MCF 10A (cell line): ENCODE data around the gene TKFC. TPM values are rescaled to one million over a fixed set of nuclear protein-coding genes. Genes with fewer than 3 reads are reported as not detected.

Source experiments
- BruUV-seq: library from RNA; stranded (reverse); fragments of 400-500 nt; replicated peaks from 2 replicates; lab custom pipeline; 2021; lab: Mats Ljungman, UMichigan
- CTCF ChIA-PET: fragments of 300-600 bp; sonication (Branson Sonifier 250); formaldehyde crosslinking; extraction: SDS; loops from one replicate; lab custom pipeline; 2021; ENCODE audit warnings: antibody characterized with exemption, inconsistent platforms; lab: Yijun Ruan, JAX
- POLR2A ChIA-PET: fragments of 300-600, 350-650 bp; sonication (Branson Sonifier 250); formaldehyde crosslinking; extraction: SDS; loops from one replicate; lab custom pipeline; 2020; ENCODE audit warnings: antibody characterized with exemption, inconsistent platforms; lab: Yijun Ruan, JAX
- DNase-seq: peaks from one replicate; pipeline ENCODE4 v3.0.0-alpha.2; 2018; ENCODE audit not compliant: unreplicated experiment
- H3K27ac Mint-ChIP-seq: one replicate; pipeline ENCODE4 v1.8.0; 2022; ENCODE audit warnings: mild to moderate bottlenecking, low read depth, mixed read lengths; ENCODE audit not compliant: unreplicated experiment
- H3K27me3 Mint-ChIP-seq: one replicate; pipeline ENCODE4 v1.8.0; 2022; ENCODE audit warnings: mixed read lengths; ENCODE audit not compliant: insufficient read depth, unreplicated experiment
- H3K36me3 Mint-ChIP-seq: one replicate; pipeline ENCODE4 v1.8.0; 2022; ENCODE audit warnings: mild to moderate bottlenecking, moderate library complexity, mixed read lengths; ENCODE audit not compliant: insufficient read depth, unreplicated experiment
- H3K4me1 Mint-ChIP-seq: one replicate; pipeline ENCODE4 v1.8.0; 2022; ENCODE audit warnings: mixed read lengths; ENCODE audit not compliant: insufficient read depth, unreplicated experiment
- H3K4me3 Mint-ChIP-seq: one replicate; pipeline ENCODE4 v1.8.0; 2022; ENCODE audit warnings: mild to moderate bottlenecking, moderate library complexity, mixed read lengths; ENCODE audit not compliant: unreplicated experiment
- H3K9me3 Mint-ChIP-seq: one replicate; pipeline ENCODE4 v1.8.0; 2022; ENCODE audit warnings: mixed read lengths; ENCODE audit not compliant: unreplicated experiment
- intact Hi-C: fragments of 100-400 bp; cut with micrococcal nuclease; formaldehyde crosslinking; loops from 2 replicates; pipeline ENCODE4 v1.14.1; 2022
- total RNA-seq: library from RNA; stranded (reverse); gene quantifications from 2 replicates; pipeline ENCODE4 v1.2.3, GENCODE V29; 2022
- TF ChIP-seq, protein P1 (sequence below): fragments of 200-600 bp; IDR thresholded peaks from one replicate; pipeline ENCODE4 v1.8.0; 2022; ENCODE audit warnings: antibody characterized with exemption, mild to moderate bottlenecking; ENCODE audit not compliant: unreplicated experiment

Gene TKFC
- total RNA-seq, 1 experiment from 2014 or later, result 93.7 TPM

DNA sequence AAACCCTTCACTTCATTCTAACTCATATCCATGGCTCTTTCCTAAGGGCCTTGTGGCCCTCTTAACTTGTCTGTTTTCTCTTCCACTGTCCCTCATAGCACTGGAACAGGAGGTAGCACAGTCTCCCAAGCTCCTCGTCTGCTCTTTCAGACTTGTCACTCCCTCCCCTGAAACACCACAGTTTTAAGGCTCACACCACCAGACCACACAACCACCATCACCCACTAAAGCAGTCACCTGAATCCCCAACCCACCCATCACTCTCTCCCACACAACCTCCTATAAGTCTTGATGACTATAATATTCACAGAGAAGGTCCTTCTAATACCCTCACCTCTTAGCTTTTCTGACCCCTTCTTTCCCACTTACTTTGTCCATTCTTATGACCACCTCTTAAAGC, 26.8 kb upstream of the TKFC start:
- Mint-ChIP-seq H3K4me3 (no peak overlapping the region), H3K27me3 (no peaks in the 10 kb centered on the region), H3K36me3 (no peaks in the 10 kb centered on the region), H3K27ac (no peak overlapping the region), H3K9me3 (no peaks in the 10 kb centered on the region), H3K4me1 (no peaks in the 10 kb centered on the region)
- intact Hi-C loops, result no loop called here
- no TSS peak for BruUV-seq
- CTCF ChIA-PET, result no interaction called here
- DNase-seq, result no peak
- TF ChIP-seq, protein P1, sequence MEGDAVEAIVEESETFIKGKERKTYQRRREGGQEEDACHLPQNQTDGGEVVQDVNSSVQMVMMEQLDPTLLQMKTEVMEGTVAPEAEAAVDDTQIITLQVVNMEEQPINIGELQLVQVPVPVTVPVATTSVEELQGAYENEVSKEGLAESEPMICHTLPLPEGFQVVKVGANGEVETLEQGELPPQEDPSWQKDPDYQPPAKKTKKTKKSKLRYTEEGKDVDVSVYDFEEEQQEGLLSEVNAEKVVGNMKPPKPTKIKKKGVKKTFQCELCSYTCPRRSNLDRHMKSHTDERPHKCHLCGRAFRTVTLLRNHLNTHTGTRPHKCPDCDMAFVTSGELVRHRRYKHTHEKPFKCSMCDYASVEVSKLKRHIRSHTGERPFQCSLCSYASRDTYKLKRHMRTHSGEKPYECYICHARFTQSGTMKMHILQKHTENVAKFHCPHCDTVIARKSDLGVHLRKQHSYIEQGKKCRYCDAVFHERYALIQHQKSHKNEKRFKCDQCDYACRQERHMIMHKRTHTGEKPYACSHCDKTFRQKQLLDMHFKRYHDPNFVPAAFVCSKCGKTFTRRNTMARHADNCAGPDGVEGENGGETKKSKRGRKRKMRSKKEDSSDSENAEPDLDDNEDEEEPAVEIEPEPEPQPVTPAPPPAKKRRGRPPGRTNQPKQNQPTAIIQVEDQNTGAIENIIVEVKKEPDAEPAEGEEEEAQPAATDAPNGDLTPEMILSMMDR, result no peak
- POLR2A ChIA-PET, result interaction anchor here (4.9 kb wide), 1 partner anchor 8 kb away, joined by 24 read pairs; no protein-coding TSS in a partner anchor

DNA sequence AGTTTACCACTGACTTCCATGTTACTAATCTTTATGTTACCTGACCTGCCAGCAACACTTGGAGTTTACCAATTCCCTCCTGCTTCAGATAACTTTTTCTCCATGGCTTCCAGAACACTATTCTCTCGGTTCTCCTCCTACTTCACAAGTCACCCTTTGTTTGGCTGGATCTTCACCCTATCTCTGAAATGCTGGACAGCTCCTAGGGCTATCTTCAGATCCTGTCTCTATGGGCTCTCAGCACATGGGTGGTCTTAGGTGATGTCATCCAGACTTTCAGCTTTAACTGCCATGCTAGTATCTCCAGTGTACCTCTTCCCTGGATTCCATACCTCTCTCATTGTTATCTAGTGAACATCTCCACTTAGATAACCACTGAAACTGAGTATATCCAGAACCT, 25.7 kb upstream of the TKFC start:
- DNase-seq, result no peak
- no TSS peak for BruUV-seq
- Mint-ChIP-seq H3K27ac (no peak overlapping the region), H3K9me3 (no peaks in the 10 kb centered on the region), H3K36me3 (no peaks in the 10 kb centered on the region), H3K4me3 (no peak overlapping the region), H3K27me3 (no peaks in the 10 kb centered on the region), H3K4me1 (no peaks in the 10 kb centered on the region)
- CTCF ChIA-PET, result interaction anchor here (0.7 to 2.4 kb wide), 3 partner anchors 8 to 127 kb away, joined by 3 to 9 read pairs (median 3); no protein-coding TSS in a partner anchor
- TF ChIP-seq, protein P1, result no peak
- intact Hi-C loops, result no loop called here
- POLR2A ChIA-PET, result interaction anchor here (0.9 to 4.9 kb wide), 2 partner anchors 10 to 24 kb away, joined by 3 to 24 read pairs; no protein-coding TSS in a partner anchor

DNA sequence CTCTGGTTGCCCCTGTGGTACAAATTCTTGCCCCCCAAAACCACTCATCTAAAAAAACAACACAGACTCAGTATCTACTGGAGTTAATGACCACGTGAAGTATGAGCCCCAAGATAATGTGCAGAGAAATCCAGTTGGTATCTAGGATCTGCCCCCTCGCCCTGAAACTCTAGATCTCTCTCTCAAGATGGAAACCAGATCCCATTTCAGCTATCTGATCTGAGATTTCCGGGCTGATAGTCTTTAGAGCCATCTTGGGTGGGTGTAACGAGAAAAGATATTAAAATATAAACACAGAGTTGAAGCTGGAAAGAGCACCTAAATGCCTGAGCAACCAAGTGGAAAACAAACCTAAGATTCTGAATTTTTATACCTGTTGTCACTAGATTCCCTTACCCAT, 23.9 kb upstream of the TKFC start:
- Mint-ChIP-seq H3K27ac (no peak overlapping the region), H3K4me3 (no peak overlapping the region), H3K9me3 (no peaks in the 10 kb centered on the region), H3K27me3 (no peaks in the 10 kb centered on the region), H3K36me3 (no peaks in the 10 kb centered on the region), H3K4me1 (no peaks in the 10 kb centered on the region)
- ChIA-PET POLR2A (interaction anchor here (0.7 to 4.9 kb wide), 3 partner anchors 8 to 22 kb away, joined by 3 to 24 read pairs (median 3); no protein-coding TSS in a partner anchor), CTCF (interaction anchor here (0.6 to 2.4 kb wide), 5 partner anchors 14 to 468 kb away, joined by 3 to 9 read pairs (median 4); no protein-coding TSS in a partner anchor)
- no TSS peak for BruUV-seq
- no peak for DNase-seq
- intact Hi-C loops, result no loop called here
- TF ChIP-seq, protein P1, result no peak

GRCh38 chr11:61309739-61310138, 23.3 kb upstream of the TKFC start:
- POLR2A ChIA-PET, result interaction anchor here (0.7 to 4.9 kb wide), 2 partner anchors 8 to 12 kb away, joined by 3 to 24 read pairs; no protein-coding TSS in a partner anchor

More at GRCh38 chr11:61309739-61310138, 23.3 kb upstream of the TKFC start:
- no peak overlapping the region for H3K27ac Mint-ChIP-seq
- H3K4me3 Mint-ChIP-seq, result no peak overlapping the region
- CTCF ChIA-PET, result interaction anchor here (0.6 to 2.4 kb wide), 4 partner anchors 26 to 469 kb away, joined by 3 to 9 read pairs (median 5); no protein-coding TSS in a partner anchor
- no peaks in the 10 kb centered on the region for H3K9me3 Mint-ChIP-seq
- no peak for DNase-seq
- intact Hi-C loops, result no loop called here
- TF ChIP-seq, protein P1, result no peak
- H3K36me3 Mint-ChIP-seq, result no peaks in the 10 kb centered on the region
- BruUV-seq, result no TSS peak
- H3K4me1 Mint-ChIP-seq, result no peaks in the 10 kb centered on the region
- no peaks in the 10 kb centered on the region for H3K27me3 Mint-ChIP-seq
